ENCODE data around the gene ODAD3. TPM values are rescaled to one million over a fixed set of nuclear protein-coding genes. Genes with fewer than 3 reads are reported as not detected.
"Not testable (repeated sequence)": the region's sequence is repeated elsewhere in the genome, so short reads cannot be mapped to it uniquely, and the experiment has no call there.

ODAD3 gene
- total and polyA plus RNA-seq, 4 donors, result 0.49 to 2.6 (median 1.6) TPM

GRCh38 chr19:11463391-11463790 lies 28.5 kb upstream of the ODAD3 start:
- Histone ChIP-seq H3K36me3 (ENCODE audit: control insufficient read depth in 1 of 2, insufficient read depth in 2 of 2, low read length in 1 of 2) (no peaks in the 10 kb centered on the region), H3K9me3 (ENCODE audit: control insufficient read depth, low read length) (no peaks in the 10 kb centered on the region), H3K4me3 (ENCODE audit: low read length in 2 of 2) (no peak overlapping the region), H3K27ac (ENCODE audit: low read depth in 1 of 2, low read length in 2 of 2) (no peak overlapping the region), H3K4me1 (ENCODE audit: control insufficient read depth in 1 of 2, insufficient read depth in 2 of 2, low read length in 2 of 2) (no peaks in the 10 kb centered on the region), H3K27me3 (ENCODE audit: control insufficient read depth in 1 of 2, insufficient read depth in 2 of 2, low read length in 1 of 2) (no peaks in the 10 kb centered on the region)
- DNase-seq (no peak), ATAC-seq (ENCODE audit: low FRiP score) (no peak)
- 77 to 78% methylated on average over 12 of the region's 12 CpGs for WGBS, 2 donors
- intact Hi-C loops (cut with DNase I), result no loop called here

DNA sequence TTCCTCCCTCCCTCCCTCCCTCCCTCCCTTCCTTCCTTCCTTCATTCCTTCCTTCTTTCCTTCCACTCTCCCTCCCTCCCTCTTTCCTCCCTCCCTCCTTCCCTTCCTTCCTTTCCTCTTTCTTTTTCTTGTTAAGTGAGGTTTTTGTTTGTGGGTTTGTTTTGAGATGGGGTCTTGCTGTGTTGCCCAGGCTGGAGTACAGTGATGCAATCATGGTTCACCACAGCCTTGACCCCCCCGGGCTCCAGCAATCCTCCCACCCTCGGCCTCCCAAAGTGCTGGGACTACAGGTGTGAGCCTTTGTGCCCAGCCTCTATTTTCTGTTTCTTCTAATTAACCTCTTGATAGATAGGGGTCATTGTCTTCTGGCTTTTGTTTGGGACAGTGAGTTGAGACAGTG lies 26.5 kb upstream of the ODAD3 start:
- no peak overlapping the region for H3K4me3 ChIP-seq (ENCODE audit: low read length in 2 of 2)
- H3K36me3 ChIP-seq (ENCODE audit: control insufficient read depth in 1 of 2, insufficient read depth in 2 of 2, low read length in 1 of 2), result no peaks in the 10 kb centered on the region
- no peaks in the 10 kb centered on the region for H3K27me3 ChIP-seq (ENCODE audit: control insufficient read depth in 1 of 2, insufficient read depth in 2 of 2, low read length in 1 of 2)
- H3K4me1 ChIP-seq (ENCODE audit: control insufficient read depth in 1 of 2, insufficient read depth in 2 of 2, low read length in 2 of 2), result no peaks in the 10 kb centered on the region
- 71 to 72% methylated on average over 2 of the region's 2 CpGs for WGBS, 2 donors
- no peak overlapping the region for H3K27ac ChIP-seq (ENCODE audit: low read depth in 1 of 2, low read length in 2 of 2)
- intact Hi-C loops (cut with DNase I), result no loop called here
- H3K9me3 ChIP-seq (ENCODE audit: control insufficient read depth, low read length), result no peaks in the 10 kb centered on the region
- no peak for DNase-seq
- ATAC-seq (ENCODE audit: low FRiP score), result no peak

DNA sequence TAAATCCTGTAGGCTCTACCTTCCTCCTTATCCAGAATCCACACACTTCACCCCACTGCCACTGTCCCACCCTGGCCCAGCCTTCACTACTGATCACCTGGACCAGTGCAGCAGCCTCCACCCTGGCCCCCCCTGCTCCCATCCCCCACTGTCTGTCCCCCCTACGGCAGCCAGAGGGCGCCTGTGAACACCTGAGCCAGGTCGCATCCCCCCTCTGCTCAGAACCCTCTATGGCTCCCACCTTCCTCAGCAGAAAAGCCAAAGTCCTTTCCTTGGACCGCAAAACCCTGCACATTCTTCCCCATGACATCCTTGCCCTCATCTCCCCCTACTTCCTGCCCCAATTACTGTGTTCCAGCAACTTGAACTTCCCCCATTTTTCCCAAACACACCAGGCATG lies 25.3 kb upstream of the ODAD3 start:
- ATAC-seq (ENCODE audit: low FRiP score) (no peak), DNase-seq (no peak)
- Histone ChIP-seq H3K4me1 (ENCODE audit: control insufficient read depth in 1 of 2, insufficient read depth in 2 of 2, low read length in 2 of 2) (no peaks in the 10 kb centered on the region), H3K36me3 (ENCODE audit: control insufficient read depth in 1 of 2, insufficient read depth in 2 of 2, low read length in 1 of 2) (no peaks in the 10 kb centered on the region), H3K27ac (ENCODE audit: low read depth in 1 of 2, low read length in 2 of 2) (no peak overlapping the region), H3K27me3 (ENCODE audit: control insufficient read depth in 1 of 2, insufficient read depth in 2 of 2, low read length in 1 of 2) (no peaks in the 10 kb centered on the region), H3K9me3 (ENCODE audit: control insufficient read depth, low read length) (no peaks in the 10 kb centered on the region), H3K4me3 (ENCODE audit: low read length in 2 of 2) (no peak overlapping the region)
- intact Hi-C loops (cut with DNase I), result no loop called here
- 51 to 57% methylated on average over 4 of the region's 4 CpGs for WGBS, 2 donors

- H3K4me3 ChIP-seq (ENCODE audit: low read length in 2 of 2); H3K27me3 ChIP-seq (ENCODE audit: control insufficient read depth in 1 of 2, insufficient read depth in 2 of 2, low read length in 1 of 2); H3K27ac ChIP-seq (ENCODE audit: low read depth in 1 of 2, low read length in 2 of 2); DNase-seq; H3K4me1 ChIP-seq (ENCODE audit: control insufficient read depth in 1 of 2, insufficient read depth in 2 of 2, low read length in 2 of 2); H3K36me3 ChIP-seq (ENCODE audit: control insufficient read depth in 1 of 2, insufficient read depth in 2 of 2, low read length in 1 of 2); ATAC-seq (ENCODE audit: low FRiP score); H3K9me3 ChIP-seq (ENCODE audit: control insufficient read depth, low read length); intact Hi-C loops (cut with DNase I): not testable (repeated sequence)
- 83 to 85% methylated on average over 11 of the region's 11 CpGs for WGBS, 2 donors
Measured at GRCh38 chr19:11458912-11459311, 24.0 kb upstream of the ODAD3 start.

DNA sequence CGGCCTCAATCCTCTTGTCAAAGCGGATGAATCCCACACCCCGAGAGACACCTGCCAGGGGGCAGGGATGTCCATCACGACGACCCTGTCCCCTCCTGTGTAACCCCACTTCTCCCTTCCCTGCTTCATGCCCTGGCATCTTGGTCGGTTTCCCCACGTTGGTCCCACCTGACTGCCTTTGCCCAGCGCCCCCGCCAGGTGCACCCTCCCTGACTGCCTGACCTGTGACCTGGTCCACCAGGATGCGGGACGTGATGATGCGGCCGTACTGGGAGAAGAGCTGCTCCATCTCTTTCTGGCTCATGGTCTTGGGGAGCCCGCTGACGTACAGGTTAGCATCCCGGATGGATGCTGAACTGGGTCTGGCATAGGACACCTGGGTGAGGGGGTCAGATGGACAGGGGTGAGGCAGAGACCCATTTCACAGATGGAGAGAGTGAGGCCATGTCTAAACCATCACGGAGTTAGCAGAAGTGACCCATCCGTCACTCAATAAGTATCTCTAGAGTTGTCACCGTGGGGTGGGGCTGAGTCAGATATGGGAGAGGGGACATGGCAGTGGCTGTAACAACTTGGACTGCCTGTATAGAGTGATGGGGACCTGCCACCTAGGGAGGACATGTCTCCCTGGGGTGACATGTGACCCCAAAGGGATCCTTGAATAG lies 23.4 kb upstream of the ODAD3 start:
- Histone ChIP-seq H3K9me3 (ENCODE audit: control insufficient read depth, low read length) (no peaks in the 10 kb centered on the region), H3K4me1 (ENCODE audit: control insufficient read depth in 1 of 2, insufficient read depth in 2 of 2, low read length in 2 of 2) (no peaks in the 10 kb centered on the region), H3K27ac (ENCODE audit: low read depth in 1 of 2, low read length in 2 of 2) (no peak overlapping the region), H3K4me3 (ENCODE audit: low read length in 2 of 2) (no peak overlapping the region), H3K27me3 (ENCODE audit: control insufficient read depth in 1 of 2, insufficient read depth in 2 of 2, low read length in 1 of 2) (no peaks in the 10 kb centered on the region), H3K36me3 (ENCODE audit: control insufficient read depth in 1 of 2, insufficient read depth in 2 of 2, low read length in 1 of 2) (no peaks in the 10 kb centered on the region)
- intact Hi-C loops (cut with DNase I), result no loop called here
- DNase-seq, result no peak
- ATAC-seq (ENCODE audit: low FRiP score), result no peak
- 88 to 89% methylated on average over 19 of the region's 19 CpGs for WGBS, 2 donors

DNA sequence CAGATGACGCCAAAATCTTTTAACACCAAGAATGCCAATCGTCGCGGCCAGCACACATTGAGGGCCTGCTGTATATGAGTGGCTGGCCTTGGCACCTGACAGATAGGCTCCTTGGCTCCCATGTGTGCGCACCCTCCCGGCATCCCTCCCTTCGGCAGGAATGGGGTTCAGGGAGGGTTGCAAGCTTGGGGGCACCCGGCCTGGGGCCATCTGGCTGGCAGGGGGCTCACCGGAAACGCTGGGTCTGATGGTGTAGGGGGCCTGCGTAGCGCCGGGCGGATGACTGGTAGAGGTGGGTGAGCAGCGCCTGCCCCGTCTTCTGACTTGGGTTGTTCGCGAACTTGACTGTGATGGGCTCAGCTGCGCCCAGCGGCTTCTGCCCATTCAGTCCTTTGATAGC lies 22.9 kb upstream of the ODAD3 start:
- ATAC-seq (ENCODE audit: low FRiP score), result peak; percentile 36
- WGBS, 2 donors, result 83 to 84% methylated on average over 18 to 20 of the region's 20 CpGs
- no peak for DNase-seq
- H3K27ac ChIP-seq (ENCODE audit: low read depth in 1 of 2, low read length in 2 of 2), result no peak overlapping the region
- H3K27me3 ChIP-seq (ENCODE audit: control insufficient read depth in 1 of 2, insufficient read depth in 2 of 2, low read length in 1 of 2), result no peaks in the 10 kb centered on the region
- no peaks in the 10 kb centered on the region for H3K4me1 ChIP-seq (ENCODE audit: control insufficient read depth in 1 of 2, insufficient read depth in 2 of 2, low read length in 2 of 2)
- no peak overlapping the region for H3K4me3 ChIP-seq (ENCODE audit: low read length in 2 of 2)
- no peaks in the 10 kb centered on the region for H3K36me3 ChIP-seq (ENCODE audit: control insufficient read depth in 1 of 2, insufficient read depth in 2 of 2, low read length in 1 of 2)
- intact Hi-C loops (cut with DNase I), result no loop called here
- no peaks in the 10 kb centered on the region for H3K9me3 ChIP-seq (ENCODE audit: control insufficient read depth, low read length)

DNA sequence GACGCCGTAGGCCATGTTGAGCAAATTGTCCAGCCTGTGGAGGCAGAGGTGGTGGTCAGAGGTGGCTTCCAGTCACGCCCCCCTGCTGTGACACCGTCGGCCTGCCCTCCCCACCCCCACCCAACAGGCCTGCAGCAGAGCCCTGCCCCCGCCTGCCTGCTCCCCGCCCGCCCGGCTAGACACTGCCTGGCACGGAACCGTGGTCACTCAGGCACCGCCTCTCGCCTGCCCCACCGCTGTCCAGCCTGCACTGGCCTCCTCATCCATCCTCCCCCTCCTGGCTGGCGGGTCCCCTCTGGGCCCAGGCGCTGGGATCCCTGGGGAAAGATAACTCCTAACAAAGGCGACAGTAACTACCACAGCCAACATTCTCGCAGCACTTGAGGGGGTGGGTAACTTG lies 22.2 kb upstream of the ODAD3 start:
- DNase-seq (no peak), ATAC-seq (ENCODE audit: low FRiP score) (no peak)
- Histone ChIP-seq H3K4me3 (ENCODE audit: low read length in 2 of 2) (no peak overlapping the region), H3K9me3 (ENCODE audit: control insufficient read depth, low read length) (no peaks in the 10 kb centered on the region), H3K36me3 (ENCODE audit: control insufficient read depth in 1 of 2, insufficient read depth in 2 of 2, low read length in 1 of 2) (no peaks in the 10 kb centered on the region), H3K4me1 (ENCODE audit: control insufficient read depth in 1 of 2, insufficient read depth in 2 of 2, low read length in 2 of 2) (no peaks in the 10 kb centered on the region), H3K27ac (ENCODE audit: low read depth in 1 of 2, low read length in 2 of 2) (no peak overlapping the region), H3K27me3 (ENCODE audit: control insufficient read depth in 1 of 2, insufficient read depth in 2 of 2, low read length in 1 of 2) (no peaks in the 10 kb centered on the region)
- WGBS, 2 donors, result 12 to 13% methylated on average over 9 to 18 of the region's 18 CpGs
- intact Hi-C loops (cut with DNase I), result no loop called here

DNA sequence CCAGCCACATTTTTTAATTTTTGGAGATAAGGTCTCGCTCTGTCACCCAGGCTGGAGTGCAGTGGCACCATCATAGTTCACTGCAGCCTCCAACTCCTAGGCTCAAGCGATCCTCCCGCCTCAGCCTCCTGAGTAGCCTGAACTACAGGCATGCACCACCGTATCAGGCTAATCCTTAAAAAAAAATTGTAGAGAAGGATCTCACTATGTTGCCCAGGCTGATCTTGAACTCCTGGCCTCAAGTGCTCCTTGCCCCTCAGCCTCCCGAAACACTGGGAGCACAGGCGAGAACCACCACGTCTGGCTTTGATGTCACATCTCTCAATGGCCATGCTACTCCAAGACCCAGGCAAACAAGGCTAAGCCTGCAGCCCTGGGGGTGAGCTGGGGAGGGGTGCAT lies 21.7 kb upstream of the ODAD3 start:
- no peaks in the 10 kb centered on the region for H3K36me3 ChIP-seq (ENCODE audit: control insufficient read depth in 1 of 2, insufficient read depth in 2 of 2, low read length in 1 of 2)
- DNase-seq (no peak), ATAC-seq (ENCODE audit: low FRiP score) (no peak)
- no peaks in the 10 kb centered on the region for H3K27me3 ChIP-seq (ENCODE audit: control insufficient read depth in 1 of 2, insufficient read depth in 2 of 2, low read length in 1 of 2)
- intact Hi-C loops (cut with DNase I), result no loop called here
- H3K4me3 ChIP-seq (ENCODE audit: low read length in 2 of 2), result no peak overlapping the region
- WGBS, 2 donors, result 89 to 90% methylated on average over 7 of the region's 7 CpGs
- no peaks in the 10 kb centered on the region for H3K9me3 ChIP-seq (ENCODE audit: control insufficient read depth, low read length)
- no peaks in the 10 kb centered on the region for H3K4me1 ChIP-seq (ENCODE audit: control insufficient read depth in 1 of 2, insufficient read depth in 2 of 2, low read length in 2 of 2)
- no peak overlapping the region for H3K27ac ChIP-seq (ENCODE audit: low read depth in 1 of 2, low read length in 2 of 2)

- intact Hi-C loops (cut with DNase I), result not testable (repeated sequence)
Measured at GRCh38 chr19:11455233-11455554, 20.3 kb upstream of the ODAD3 start.

More at GRCh38 chr19:11455233-11455554, 20.3 kb upstream of the ODAD3 start:
- H3K36me3 ChIP-seq (ENCODE audit: control insufficient read depth in 1 of 2, insufficient read depth in 2 of 2, low read length in 1 of 2); ATAC-seq (ENCODE audit: low FRiP score); H3K9me3 ChIP-seq (ENCODE audit: control insufficient read depth, low read length); H3K4me1 ChIP-seq (ENCODE audit: control insufficient read depth in 1 of 2, insufficient read depth in 2 of 2, low read length in 2 of 2); H3K4me3 ChIP-seq (ENCODE audit: low read length in 2 of 2); DNase-seq; H3K27ac ChIP-seq (ENCODE audit: low read depth in 1 of 2, low read length in 2 of 2); H3K27me3 ChIP-seq (ENCODE audit: control insufficient read depth in 1 of 2, insufficient read depth in 2 of 2, low read length in 1 of 2): not testable (repeated sequence)
- WGBS, 2 donors, result 89 to 91% methylated on average over 9 of the region's 9 CpGs

Measured in aorta (tissue), 5 donors.